VCaP (cell line): ENCODE data around the gene IRX6.

Experiments
- H3K27ac ChIP-seq: fragments of 450-650 bp; 2 replicates; pipeline ENCODE4 v1.5.1; 2017
- CTCF ChIP-seq: fragments of 450-650 bp; conservative IDR thresholded peaks from 2 replicates; pipeline ENCODE4 v1.5.1; 2017; ENCODE audit warnings: mild to moderate bottlenecking, moderate library complexity

Gene IRX6

GRCh38 chr16:55346475-55346874 is 22.5 kb downstream of the IRX6 start:
- no peak for TF ChIP-seq CTCF
- no peak overlapping the region for H3K27ac ChIP-seq

DNA sequence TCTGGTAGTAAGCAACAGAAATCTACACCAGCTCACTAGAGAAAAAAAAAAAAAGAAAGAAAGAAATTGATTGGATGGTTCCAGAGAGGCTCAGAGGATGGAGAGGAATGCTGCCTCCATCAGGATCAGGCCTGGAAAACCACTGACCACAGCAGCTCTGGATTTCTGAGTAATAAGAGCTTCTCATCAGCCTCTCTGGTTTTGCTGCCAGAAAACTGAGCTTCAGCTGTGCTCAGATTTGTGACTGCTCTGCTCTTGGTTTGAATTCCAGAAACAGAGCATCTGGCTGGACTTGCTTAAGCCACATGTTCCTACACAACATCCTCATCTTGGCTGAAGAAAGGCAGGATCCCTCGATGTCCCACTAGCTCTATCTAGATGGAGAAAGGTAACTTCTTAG is 25.9 kb downstream of the IRX6 start:
- no peak overlapping the region for H3K27ac ChIP-seq
- no peak for TF ChIP-seq CTCF

DNA sequence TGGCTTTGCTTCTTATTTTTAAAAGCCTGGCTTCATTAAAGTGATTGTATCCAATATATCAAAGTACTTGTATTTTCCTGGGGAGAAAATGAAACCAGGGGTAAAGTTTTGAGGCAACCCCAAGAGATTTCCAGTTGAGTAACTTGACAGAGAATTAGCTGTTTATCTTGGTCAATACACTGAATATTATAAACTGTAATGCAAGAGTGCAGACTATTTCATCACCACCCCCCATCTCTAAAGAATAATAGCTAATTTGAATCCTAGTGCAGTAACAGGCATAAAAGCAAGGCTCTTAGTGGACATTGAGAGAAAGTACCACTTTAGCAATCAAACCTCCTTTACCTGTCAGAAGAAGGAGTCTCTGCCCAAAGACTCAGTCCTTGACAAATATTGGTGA is 27.0 kb downstream of the IRX6 start:
- no peak for TF ChIP-seq CTCF

GRCh38 chr16:55351936-55352335 is 27.9 kb downstream of the IRX6 start:
- H3K27ac ChIP-seq, result no peak overlapping the region
- no peak for TF ChIP-seq CTCF

More for the DNA sequence above, 27.0 kb downstream of the IRX6 start:
- H3K27ac ChIP-seq, result no peak overlapping the region

- no peak overlapping the region for H3K27ac ChIP-seq
- no peak for TF ChIP-seq CTCF
Measured at GRCh38 chr16:55357241-55357640, 33.2 kb downstream of the IRX6 start.

DNA sequence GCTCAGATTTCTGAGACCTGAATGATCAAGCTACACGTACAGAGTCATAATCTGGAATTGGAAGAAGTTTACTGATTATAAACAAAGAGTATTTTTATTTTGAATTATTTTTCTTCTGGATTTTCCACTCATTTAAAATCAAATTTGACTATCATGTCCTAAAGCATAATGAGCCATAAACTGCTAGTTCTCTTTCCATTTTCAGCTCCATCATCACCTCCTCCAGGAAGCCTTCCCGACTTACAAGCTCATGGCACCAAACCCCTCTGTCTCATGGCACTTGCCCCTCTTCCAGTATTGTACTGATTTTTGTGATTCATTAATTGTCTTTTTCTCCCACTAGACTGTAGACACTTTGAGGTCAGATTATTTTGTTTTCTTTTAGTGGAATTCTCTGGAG is 35.9 kb downstream of the IRX6 start:
- no peak overlapping the region for H3K27ac ChIP-seq
- TF ChIP-seq CTCF, result no peak

DNA sequence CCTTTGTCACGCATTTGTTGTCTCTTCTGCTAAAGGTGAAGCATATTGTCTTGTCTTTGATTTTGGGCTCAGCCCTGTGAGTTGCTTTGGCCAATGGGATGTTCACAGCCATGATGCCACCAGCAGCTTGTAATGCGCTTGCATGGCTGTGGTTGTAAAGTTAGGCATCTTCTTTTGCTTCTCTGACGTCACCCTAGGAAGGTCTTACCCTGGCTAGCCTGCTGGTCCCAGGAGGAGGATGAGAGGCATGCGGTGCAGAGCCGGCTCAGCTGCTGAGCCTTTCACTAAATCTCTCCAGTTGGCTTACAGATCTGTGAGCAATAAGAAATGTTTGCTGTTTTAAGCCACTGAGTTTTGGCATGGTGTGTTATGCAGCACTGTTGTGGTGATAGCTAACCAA is 40.8 kb downstream of the IRX6 start:
- TF ChIP-seq CTCF, result no peak
- H3K27ac ChIP-seq, result no peak overlapping the region

- no peak overlapping the region for H3K27ac ChIP-seq
- no peak for TF ChIP-seq CTCF
Measured at GRCh38 chr16:55367301-55367811, 43.4 kb downstream of the IRX6 start.
